GM19035 (cell line): ENCODE results near the gene GJA5.
"Not testable (repeated sequence)": the region's sequence is repeated elsewhere in the genome, so short reads cannot be mapped to it uniquely, and the experiment has no call there.

Experiments used
- ATAC-seq: cut with Tn5 transposase; IDR thresholded peaks from one replicate; pipeline ENCODE4 v1.9.1; 2021; ENCODE audit not compliant: unreplicated experiment

Gene GJA5

DNA sequence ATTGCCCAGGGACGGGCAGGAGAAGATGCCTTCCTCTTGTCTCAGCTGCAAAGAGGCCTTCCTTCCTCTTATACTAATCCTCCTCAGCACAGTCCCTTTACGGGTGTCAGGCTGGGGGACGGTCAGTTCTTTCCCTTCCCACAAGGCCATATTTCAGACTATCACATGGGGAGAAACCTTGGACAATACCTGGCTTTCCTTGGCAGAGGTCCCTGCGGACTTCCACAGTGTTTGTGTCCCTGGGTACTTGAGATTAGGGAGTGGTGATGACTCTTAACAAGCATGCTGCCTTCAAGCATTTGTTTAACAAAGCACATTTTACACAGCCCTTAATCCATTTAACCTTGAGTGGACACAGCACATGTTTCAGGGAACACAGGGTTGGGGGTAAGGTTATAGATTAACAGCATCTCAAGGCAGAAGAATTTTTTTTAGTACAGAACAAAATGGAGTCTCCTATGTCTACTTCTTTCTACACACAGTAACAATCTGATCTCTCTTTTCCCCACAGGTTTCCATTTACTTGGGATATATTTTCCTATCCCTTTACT, 26.0 kb downstream of the GJA5 start:
- not testable (repeated sequence) for ATAC-seq

DNA sequence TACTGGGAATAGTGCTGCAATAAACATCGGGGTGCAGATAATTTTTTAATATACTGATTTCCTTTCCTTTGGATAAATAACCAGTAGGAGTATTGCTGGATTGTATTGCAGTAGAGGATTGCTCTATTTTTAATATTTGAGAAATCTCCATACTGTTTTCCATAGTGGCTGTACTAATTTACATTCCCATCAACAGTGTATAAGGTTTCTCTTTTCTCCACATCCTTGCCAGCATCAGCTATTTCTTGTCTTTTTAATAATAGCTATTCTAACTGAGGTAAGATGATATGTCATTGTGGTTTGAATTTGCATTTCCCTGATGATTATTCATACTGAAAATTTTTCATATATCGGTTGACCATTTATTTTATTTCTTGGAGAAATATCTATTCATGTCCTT, 31.1 kb downstream of the GJA5 start:
- ATAC-seq = no peak

- ATAC-seq = no peak
Measured at GRCh38 chr1:147726168-147726567, 34.2 kb downstream of the GJA5 start.

DNA sequence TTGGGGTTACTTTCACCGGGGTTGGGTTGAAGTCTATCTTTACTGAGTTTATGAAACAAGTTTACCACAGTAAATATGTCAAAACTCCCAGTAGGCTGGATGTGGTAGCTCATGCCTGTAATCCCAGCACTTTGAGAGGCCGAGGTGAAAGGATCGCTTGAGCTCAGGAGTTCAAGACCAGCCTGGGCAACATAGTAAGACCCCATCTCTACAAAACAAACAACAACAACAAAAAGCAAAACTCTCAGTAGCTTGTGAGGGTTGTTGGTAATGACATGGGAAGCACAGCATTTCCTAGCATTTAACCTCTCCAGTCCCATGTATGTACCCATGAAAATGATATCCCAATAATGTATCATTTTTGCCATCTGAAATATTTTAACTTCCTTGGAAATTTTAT, 34.7 kb downstream of the GJA5 start:
- ATAC-seq = no peak

DNA sequence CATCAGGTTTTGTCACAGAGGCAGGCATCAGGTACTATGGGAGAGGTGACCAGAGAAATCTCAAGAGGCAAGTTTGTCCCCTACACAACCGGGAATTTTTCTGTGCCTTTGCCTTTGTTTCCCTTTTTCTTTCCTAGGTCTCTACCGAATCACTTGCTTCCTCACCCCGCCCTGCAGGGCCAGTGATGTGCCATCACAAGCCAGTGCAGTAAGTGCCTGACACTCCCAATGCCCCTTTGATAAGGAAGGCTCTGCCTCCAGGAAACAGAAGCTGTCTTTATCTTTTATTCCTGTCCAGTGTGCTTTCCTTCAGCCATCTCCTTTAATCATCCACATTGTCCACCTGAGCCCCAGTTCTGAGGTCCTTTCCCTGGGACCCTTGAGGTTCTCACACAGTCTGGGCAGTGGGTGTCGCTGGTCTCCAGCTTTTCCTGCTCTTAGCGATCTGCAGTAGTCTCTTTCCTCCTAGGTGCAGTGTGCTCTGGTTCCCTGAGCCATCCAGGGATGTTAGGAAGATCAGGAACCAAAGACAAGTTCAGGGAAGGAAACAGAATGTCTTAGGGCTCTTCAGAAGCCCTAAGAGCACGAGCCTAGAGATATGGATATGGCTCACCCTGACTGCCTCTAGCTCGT, 36.6 kb downstream of the GJA5 start:
- ATAC-seq = no peak

- ATAC-seq = no peak
Measured at GRCh38 chr1:147722124-147722523, 38.3 kb downstream of the GJA5 start.

- ATAC-seq = no peak
Measured at GRCh38 chr1:147721716-147722115, 38.7 kb downstream of the GJA5 start.

GRCh38 chr1:147720557-147720956, 39.8 kb downstream of the GJA5 start:
- ATAC-seq = no peak

GRCh38 chr1:147719711-147720225, 40.6 kb downstream of the GJA5 start:
- no peak for ATAC-seq

DNA sequence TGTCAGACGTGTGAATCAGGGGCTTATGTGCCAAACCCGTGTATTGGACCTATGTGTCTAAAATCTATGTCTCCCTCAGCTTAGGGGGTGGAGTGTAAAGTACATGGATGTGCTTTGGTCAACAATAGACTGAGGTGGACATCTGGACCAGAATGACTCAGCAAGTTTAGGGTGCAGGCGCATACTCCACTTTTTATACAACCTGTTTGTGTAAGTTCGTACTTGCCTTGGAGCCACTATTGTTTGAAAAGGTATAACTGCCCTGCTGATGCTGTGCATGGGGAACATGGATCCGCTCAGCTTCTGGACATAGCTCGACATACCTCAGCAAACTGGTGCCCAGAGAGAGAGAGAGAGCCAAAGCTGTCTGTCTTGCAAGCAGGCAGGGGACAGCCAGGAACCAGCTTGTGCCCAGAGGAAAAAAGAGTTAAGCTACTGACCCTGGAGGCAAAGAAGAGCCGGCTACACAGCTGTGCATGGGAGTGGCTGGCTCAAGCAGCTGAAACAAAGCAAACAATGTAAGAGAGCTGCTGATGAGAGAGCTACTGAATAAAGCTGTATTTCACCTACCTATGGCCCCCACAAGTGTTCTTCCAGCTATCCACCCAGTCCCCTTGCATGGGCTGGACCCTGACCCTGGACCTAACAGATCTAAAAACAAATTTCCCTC, 41.2 kb downstream of the GJA5 start:
- ATAC-seq = no peak

- no peak for ATAC-seq
Measured at GRCh38 chr1:147717706-147718097, 42.7 kb downstream of the GJA5 start.

DNA sequence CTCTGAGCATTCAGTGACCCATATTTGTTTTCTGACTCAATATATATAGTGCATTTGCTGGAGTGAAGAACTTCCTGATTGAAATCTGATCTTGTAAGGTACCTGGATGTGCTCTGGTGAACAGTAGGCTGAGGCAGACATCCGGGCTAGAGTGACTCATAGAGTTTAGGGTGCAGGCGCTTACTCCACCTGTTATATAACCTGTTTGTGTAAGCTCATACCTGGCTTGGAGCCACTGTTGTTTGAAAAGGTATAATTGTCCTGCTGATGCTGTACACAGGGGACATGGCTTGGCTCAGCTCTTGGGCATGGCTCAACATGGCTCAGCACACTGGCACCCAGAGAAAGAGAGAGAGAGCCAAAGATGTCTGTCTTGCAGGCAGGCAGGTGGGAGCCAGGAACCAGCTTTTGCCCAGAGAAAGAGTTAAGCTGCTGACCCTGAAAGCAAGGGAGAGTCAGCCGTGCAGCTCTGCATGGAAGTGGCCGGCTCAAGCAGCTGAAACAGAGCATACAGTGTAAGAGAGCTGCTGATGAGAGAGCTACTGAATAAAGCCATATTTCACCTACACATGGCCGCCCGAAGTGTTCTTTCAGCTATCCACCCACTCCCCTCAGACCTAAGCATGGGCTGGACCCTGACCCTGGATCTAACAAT, 43.2 kb downstream of the GJA5 start:
- no peak for ATAC-seq

DNA sequence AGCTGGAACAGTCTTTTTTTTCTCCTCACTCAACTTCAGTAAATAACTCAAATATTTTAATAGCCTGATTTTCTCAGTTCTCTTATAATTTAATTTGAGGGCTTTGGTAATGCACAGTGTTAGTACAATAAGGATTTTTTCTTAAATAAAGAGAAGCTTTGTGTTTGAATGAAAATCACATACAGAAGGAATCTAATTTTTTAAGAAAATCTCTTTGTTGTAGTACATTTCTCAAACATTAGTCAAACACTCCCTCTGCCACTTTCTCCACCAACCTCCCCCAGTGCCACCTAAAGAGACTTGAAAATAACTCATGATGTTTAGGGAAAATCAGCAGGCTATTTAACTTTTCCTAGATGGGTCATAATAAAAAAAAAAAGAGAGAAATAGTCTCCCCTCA, 47.8 kb downstream of the GJA5 start:
- ATAC-seq = no peak
